Gastroesophageal sphincter (tissue), 4 donors: Measurements from ENCODE around the gene MACROD2. TPM values are rescaled to one million over a fixed set of nuclear protein-coding genes. Genes with fewer than 3 reads are reported as not detected.

Source experiments
- ATAC-seq: fragments of 150-250 bp; one replicate; pipeline ENCODE4 v1.9.1; 2016; ENCODE audit warnings: mild to moderate bottlenecking, moderate library complexity
- H3K27ac ChIP-seq, 4 donors: fragments of 200-600 bp; sonication (generic) in 3 of 4; 1 replicate in 3 of 4; 2 replicates in 1 of 4; pipeline ENCODE4 v1.5.1; 2016 to 2019
- H3K27me3 ChIP-seq: fragments of 200-600 bp; sonication (generic); one replicate; pipeline ENCODE4 v1.5.1; 2019
- H3K36me3 ChIP-seq, 2 donors: fragments of 200-600 bp; sonication (generic); one replicate each; pipeline ENCODE4 v1.5.1; 2019; ENCODE audit warnings: control low read depth in 1 of 2
- H3K4me1 ChIP-seq, 3 donors: fragments of 200-600 bp; sonication (generic); 1 replicate in 2 of 3; 2 replicates in 1 of 3; pipeline ENCODE4 v1.5.1; 2016 to 2019; ENCODE audit warnings: control low read depth in 2 of 3
- H3K4me3 ChIP-seq, 2 donors: fragments of 200-600 bp; sonication (generic); one replicate each; pipeline ENCODE4 v1.5.1; 2019; ENCODE audit warnings: mild to moderate bottlenecking in 1 of 2, moderate library complexity in 1 of 2
- H3K9me3 ChIP-seq, 3 donors: fragments of 200-600 bp; sonication (generic); one replicate each; pipeline ENCODE4 v1.5.1; 2017 to 2019; ENCODE audit warnings: control low read depth in 2 of 3
- EP300 ChIP-seq: sonication (generic); formaldehyde crosslinking; IDR thresholded peaks from one replicate; pipeline ENCODE4 v1.6.1; 2017; ENCODE audit warnings: antibody characterized with exemption, mild to moderate bottlenecking
- POLR2A ChIP-seq, 2 donors: fragments of 450-650 bp; IDR thresholded peaks; one replicate each; pipeline ENCODE4 v1.6.1; 2017; ENCODE audit warnings: antibody characterized with exemption in 2 of 2, mild to moderate bottlenecking in 2 of 2, moderate library complexity in 1 of 2
- POLR2AphosphoS5 ChIP-seq: sonication (generic); formaldehyde crosslinking; IDR thresholded peaks from one replicate; pipeline ENCODE4 v1.6.1; 2017; ENCODE audit warnings: antibody characterized with exemption
- WGBS, 2 donors: methylation state at CpG; one replicate each; pipeline ENCODE4 v1.1.5; 2018; ENCODE audit warnings: low coverage in 1 of 2; 5-methylcytosine and 5-hydroxymethylcytosine counted together
- total RNA-seq, 4 donors: library from RNA; depleted of rRNA; stranded (reverse); fragments of >200 nt; gene quantifications; one replicate each; pipeline ENCODE4 v1.1.0, GENCODE V29; 2016
- TF ChIP-seq, protein P1 (sequence below), 4 experiments: fragments of 200-600 bp in 2 of 4; fragments of 450-650 bp in 2 of 4; sonication (generic) in 1 of 4; IDR thresholded peaks; one replicate each; pipeline ENCODE4 v1.5.1; 2017 to 2019; ENCODE audit warnings: antibody characterized with exemption in 4 of 4, mild to moderate bottlenecking in 2 of 4, moderate library complexity in 2 of 4

Gene MACROD2
- total RNA-seq, 4 donors from 2014 or later = 4.0 to 12.1 (median 7.4) TPM

DNA sequence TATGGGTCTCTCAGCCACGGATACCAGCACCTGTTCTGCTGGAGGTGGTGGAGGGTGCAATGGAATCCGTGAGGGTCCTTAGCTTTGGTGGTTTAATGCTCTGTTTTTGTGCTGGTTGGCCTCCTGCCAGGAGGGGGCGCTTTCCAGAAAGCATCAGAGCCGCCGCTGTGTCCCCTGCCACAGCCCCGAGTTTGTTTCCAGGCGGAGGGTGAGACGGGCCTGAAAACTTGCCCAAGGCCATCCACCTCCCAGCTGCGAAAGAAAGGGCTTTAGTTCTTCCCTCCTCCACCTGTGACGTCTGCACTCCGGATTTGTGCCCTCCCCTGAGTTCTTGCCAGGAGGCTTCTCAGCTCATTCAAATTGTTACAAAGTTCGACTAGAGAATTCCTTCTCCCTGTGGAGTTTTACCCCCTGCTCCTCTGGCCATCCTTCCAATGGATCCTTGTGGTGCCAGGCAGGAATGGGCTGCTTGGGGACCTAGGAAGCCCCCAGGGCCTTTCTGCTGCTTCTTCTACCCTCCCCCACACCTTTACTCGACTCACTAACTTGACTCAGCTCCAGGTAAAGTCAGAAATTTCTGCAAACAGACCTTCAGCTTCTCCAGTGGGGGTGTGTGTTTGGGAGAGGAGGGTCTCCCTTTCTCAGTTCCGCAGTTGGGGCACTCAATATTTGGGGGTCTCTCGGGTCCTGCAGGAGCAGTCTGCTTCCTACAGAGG is 1704.3 kb downstream of the MACROD2 start:
- TF ChIP-seq EP300 = no peak
- TF ChIP-seq, protein P1, sequence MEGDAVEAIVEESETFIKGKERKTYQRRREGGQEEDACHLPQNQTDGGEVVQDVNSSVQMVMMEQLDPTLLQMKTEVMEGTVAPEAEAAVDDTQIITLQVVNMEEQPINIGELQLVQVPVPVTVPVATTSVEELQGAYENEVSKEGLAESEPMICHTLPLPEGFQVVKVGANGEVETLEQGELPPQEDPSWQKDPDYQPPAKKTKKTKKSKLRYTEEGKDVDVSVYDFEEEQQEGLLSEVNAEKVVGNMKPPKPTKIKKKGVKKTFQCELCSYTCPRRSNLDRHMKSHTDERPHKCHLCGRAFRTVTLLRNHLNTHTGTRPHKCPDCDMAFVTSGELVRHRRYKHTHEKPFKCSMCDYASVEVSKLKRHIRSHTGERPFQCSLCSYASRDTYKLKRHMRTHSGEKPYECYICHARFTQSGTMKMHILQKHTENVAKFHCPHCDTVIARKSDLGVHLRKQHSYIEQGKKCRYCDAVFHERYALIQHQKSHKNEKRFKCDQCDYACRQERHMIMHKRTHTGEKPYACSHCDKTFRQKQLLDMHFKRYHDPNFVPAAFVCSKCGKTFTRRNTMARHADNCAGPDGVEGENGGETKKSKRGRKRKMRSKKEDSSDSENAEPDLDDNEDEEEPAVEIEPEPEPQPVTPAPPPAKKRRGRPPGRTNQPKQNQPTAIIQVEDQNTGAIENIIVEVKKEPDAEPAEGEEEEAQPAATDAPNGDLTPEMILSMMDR (IDR thresholded peaks at IDR 0.05) = no peak
- no peak for TF ChIP-seq POLR2AphosphoS5
- no peak for TF ChIP-seq POLR2A (IDR thresholded peaks at IDR 0.05)
- H3K4me3 ChIP-seq = no peak overlapping the region
- H3K27me3 ChIP-seq = no peaks in the 10 kb centered on the region
- H3K27ac ChIP-seq = no peak overlapping the region
- no peaks in the 10 kb centered on the region for H3K4me1 ChIP-seq
- ATAC-seq = no peak
- WGBS, 2 donors = 90% methylated on average over 7 of the region's 15 CpGs; no CpG with 5 or more reads in 1 of the 2 donors
- H3K36me3 ChIP-seq = no peaks in the 10 kb centered on the region
- H3K9me3 ChIP-seq = no peaks in the 10 kb centered on the region

DNA sequence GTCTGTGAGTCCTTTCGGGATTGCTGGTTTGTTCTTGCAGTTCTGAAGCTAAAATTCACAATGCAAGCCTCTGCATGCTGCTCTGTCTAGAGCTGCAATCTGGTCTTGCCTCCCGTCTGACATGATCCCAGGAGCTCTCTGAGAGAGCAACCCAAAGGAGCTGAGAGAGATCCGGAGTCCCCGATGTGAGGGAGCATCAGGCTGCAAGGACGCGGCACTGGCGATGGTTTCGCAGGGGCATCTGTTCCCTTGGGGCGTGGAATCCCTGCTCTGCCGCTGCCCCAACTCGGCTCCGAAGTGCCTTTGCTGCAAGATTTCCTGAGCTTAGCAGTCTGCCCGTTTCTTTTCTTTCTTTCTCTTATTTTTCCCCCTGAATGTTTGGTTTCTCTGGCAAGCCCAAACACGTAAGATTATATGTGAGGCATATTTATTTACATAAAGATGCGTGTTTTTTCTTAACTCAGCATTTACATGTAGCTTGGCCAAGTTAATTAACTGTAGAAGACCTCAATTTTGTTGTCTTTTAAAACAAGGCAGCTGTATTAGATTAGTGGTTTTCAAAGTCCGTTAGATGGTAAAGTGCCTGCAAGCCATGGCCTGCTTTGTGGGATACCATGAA is 1704.9 kb downstream of the MACROD2 start:
- no peak overlapping the region for H3K27ac ChIP-seq
- H3K36me3 ChIP-seq = no peaks in the 10 kb centered on the region
- no peaks in the 10 kb centered on the region for H3K27me3 ChIP-seq
- WGBS, 2 donors = 71 to 93% methylated on average over 3 to 15 of the region's 16 CpGs
- ATAC-seq = no peak
- H3K4me1 ChIP-seq = no peaks in the 10 kb centered on the region
- TF ChIP-seq, protein P1 (IDR thresholded peaks at IDR 0.05) = no peak
- no peak for TF ChIP-seq EP300
- TF ChIP-seq POLR2A (IDR thresholded peaks at IDR 0.05) = no peak
- TF ChIP-seq POLR2AphosphoS5 = no peak
- no peaks in the 10 kb centered on the region for H3K9me3 ChIP-seq
- H3K4me3 ChIP-seq = no peak overlapping the region

DNA sequence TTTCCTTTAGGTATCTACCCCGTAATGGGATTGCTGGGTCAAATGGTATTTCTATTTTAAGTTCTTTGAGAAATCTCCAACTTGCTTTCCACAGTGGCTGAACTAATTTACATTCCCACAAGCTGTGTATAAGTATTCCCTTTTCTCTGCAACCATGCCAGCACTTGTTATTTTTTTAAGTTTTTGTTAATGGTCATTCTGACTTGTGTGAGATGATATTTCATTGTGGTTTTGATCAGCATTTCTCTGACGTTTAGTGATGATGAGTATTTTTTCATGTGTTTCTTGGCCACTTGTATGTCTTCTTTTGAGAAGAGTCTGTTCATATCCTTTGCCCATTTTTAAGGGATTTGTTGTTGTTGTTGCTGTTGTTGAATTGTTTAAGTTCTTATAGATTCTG is 1706.8 kb downstream of the MACROD2 start:
- H3K4me3 ChIP-seq = no peak overlapping the region
- no peaks in the 10 kb centered on the region for H3K4me1 ChIP-seq
- 51 to 73% methylated on average over 2 of the region's 2 CpGs for WGBS, 2 donors
- no peaks in the 10 kb centered on the region for H3K9me3 ChIP-seq
- no peak for ATAC-seq
- TF ChIP-seq, protein P1 (IDR thresholded peaks at IDR 0.05) = no peak
- TF ChIP-seq POLR2A (IDR thresholded peaks at IDR 0.05) = no peak
- TF ChIP-seq EP300 = no peak
- TF ChIP-seq POLR2AphosphoS5 = no peak
- H3K27ac ChIP-seq = no peak overlapping the region
- no peaks in the 10 kb centered on the region for H3K27me3 ChIP-seq
- no peaks in the 10 kb centered on the region for H3K36me3 ChIP-seq

DNA sequence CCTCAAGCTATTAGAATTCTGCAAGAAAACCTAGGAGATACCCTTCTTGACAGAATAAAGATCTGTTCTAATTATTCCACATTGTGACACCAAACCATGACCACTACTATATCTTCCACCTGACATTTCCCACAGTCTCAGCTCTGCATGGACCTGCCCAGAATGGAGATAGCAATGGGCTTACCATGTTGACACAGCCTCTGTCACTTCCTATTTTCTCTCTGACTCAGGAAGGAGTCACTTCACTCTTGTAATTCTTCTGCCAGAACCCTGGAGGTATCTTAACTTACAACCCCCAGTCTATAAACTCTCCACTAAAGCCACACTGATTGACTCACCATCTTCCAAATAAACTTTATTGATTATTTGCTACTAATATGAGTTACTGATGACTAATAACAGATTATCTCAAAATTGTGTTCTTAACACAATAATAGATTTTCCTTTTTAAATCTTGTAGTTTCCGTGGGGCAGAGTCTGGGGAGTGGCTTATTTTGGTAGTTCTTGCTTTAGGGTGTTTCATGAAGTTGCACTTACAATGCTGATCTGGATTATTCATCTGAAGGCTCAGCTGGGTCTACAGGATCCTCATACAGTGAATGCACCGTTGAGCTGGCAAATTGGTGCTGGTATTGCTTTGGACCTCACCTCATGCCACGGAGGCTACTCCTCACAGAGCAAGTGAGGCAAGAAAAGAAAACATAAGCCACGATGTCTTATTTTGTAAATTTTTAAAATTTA is 1708.0 kb downstream of the MACROD2 start:
- 81 to 94% methylated on average over 3 to 4 of the region's 4 CpGs for WGBS, 2 donors
- H3K27ac ChIP-seq = no peak overlapping the region
- H3K36me3 ChIP-seq = no peaks in the 10 kb centered on the region
- H3K4me1 ChIP-seq = no peaks in the 10 kb centered on the region
- H3K9me3 ChIP-seq = no peaks in the 10 kb centered on the region
- no peak for TF ChIP-seq POLR2A (IDR thresholded peaks at IDR 0.05)
- no peak for TF ChIP-seq EP300
- TF ChIP-seq POLR2AphosphoS5 = no peak
- TF ChIP-seq, protein P1 (IDR thresholded peaks at IDR 0.05) = no peak
- ATAC-seq = no peak
- H3K4me3 ChIP-seq = no peak overlapping the region
- no peaks in the 10 kb centered on the region for H3K27me3 ChIP-seq
